Naive thymus-derived CD8-positive, alpha-beta T cell (primary cell): Measurements from ENCODE around the gene MEIKIN. TPM values are rescaled to one million over a fixed set of nuclear protein-coding genes. Genes with fewer than 3 reads are reported as not detected.
"Not testable (repeated sequence)": the region's sequence is repeated elsewhere in the genome, so short reads cannot be mapped to it uniquely, and the experiment has no call there.

Experiments used
- ATAC-seq, 2 donors: fragments of 150-1000 bp; cut with Tn5 transposase in 1 of 2; sonication (Bioruptor Pico), chemical (Tn5 transposase) in 1 of 2; 1 replicate in 1 of 2; 2 replicates in 1 of 2; pipeline ENCODE4 v1.10.0; 2021; ENCODE audit warnings: mild to moderate bottlenecking in 2 of 2, moderate library complexity in 2 of 2
- POLR2A ChIA-PET: fragments of 350-600 bp; sonication (Branson Sonifier 250); formaldehyde crosslinking; loops from one replicate; lab custom pipeline; 2021; ENCODE audit warnings: antibody characterized with exemption; lab: Charles Lee
- DNase-seq, 10 donors: peaks; one replicate each; pipeline versions ENCODE4 v3.0.0 to v3.0.0-alpha.2; 2020 to 2022
- H3K27ac Mint-ChIP-seq, 10 donors: one replicate each; pipeline ENCODE4 v1.8.0; 2020 to 2022; ENCODE audit warnings: mild to moderate bottlenecking in 10 of 10, mixed read lengths in 10 of 10, moderate library complexity in 4 of 10, inconsistent platforms in 1 of 10
- H3K27me3 Mint-ChIP-seq, 5 donors: one replicate each; pipeline ENCODE4 v1.8.0; 2021 to 2022; ENCODE audit warnings: mixed read lengths in 5 of 5
- H3K36me3 Mint-ChIP-seq, 3 donors: one replicate each; pipeline ENCODE4 v1.8.0; 2020 to 2022; ENCODE audit warnings: mixed read lengths in 3 of 3, mild to moderate bottlenecking in 2 of 3, inconsistent platforms in 1 of 3
- H3K4me1 Mint-ChIP-seq, 4 donors: one replicate each; pipeline ENCODE4 v1.8.0; 2021 to 2022; ENCODE audit warnings: mixed read lengths in 4 of 4
- H3K4me3 Mint-ChIP-seq, 10 donors: one replicate each; pipeline ENCODE4 v1.8.0; 2020 to 2022; ENCODE audit warnings: mild to moderate bottlenecking in 10 of 10, mixed read lengths in 10 of 10, moderate library complexity in 6 of 10, inconsistent platforms in 1 of 10
- H3K9me3 Mint-ChIP-seq, 9 donors: one replicate each; pipeline ENCODE4 v1.8.0; 2020 to 2022; ENCODE audit warnings: mixed read lengths in 9 of 9, mild to moderate bottlenecking in 3 of 9, inconsistent platforms in 1 of 9, moderate library complexity in 1 of 9
- polyA plus RNA-seq, 3 donors: library from polyadenylated mRNA; unstranded; fragments of 300-500 nt; fragmentation: Illumina TruSeq; gene quantifications; one replicate each; pipeline ENCODE4 v1.2.3, GENCODE V29; 2021
- total RNA-seq, 8 experiments: library from RNA in 2 of 8; stranded (reverse) in 2 of 8; gene quantifications; one replicate each; pipeline ENCODE4 v1.2.3 and lab custom pipeline; 2021 to 2026

Gene MEIKIN
- total and polyA plus RNA-seq, 5 experiments from 2014 or later = 2.7 to 2.8 TPM; not detected in 3

- ATAC-seq = no peak
- Mint-ChIP-seq H3K27ac (no peak overlapping the region), H3K9me3 (no peaks in the 10 kb centered on the region), H3K4me3 (no peak overlapping the region), H3K4me1 (peaks cover 0 to 2% (median 0%) of the 10 kb centered on the region in 4 donors), H3K27me3 (peaks cover 0 to 2% (median 0%) of the 10 kb centered on the region in 5 donors), H3K36me3 (peaks cover 0 to 9% (median 5%) of the 10 kb centered on the region in 3 donors)
- DNase-seq = no peak
- POLR2A ChIA-PET = no interaction called here
These were observed 5.6 kb downstream of the MEIKIN start for GRCh38 chr5:131939690-131940345.

GRCh38 chr5:131932235-131932634 lies 13.2 kb downstream of the MEIKIN start:
- Mint-ChIP-seq H3K27ac (no peak overlapping the region), H3K27me3 (peaks cover 0 to 5% (median 0%) of the 10 kb centered on the region in 5 donors), H3K4me1 (no peaks in the 10 kb centered on the region), H3K4me3 (no peak overlapping the region), H3K36me3 (peaks cover 0 to 48% (median 35%) of the 10 kb centered on the region in 3 donors), H3K9me3 (peaks cover 15 to 48% (median 32%) of the 10 kb centered on the region in 9 donors)
- POLR2A ChIA-PET = no interaction called here
- ATAC-seq = no peak
- DNase-seq = no peak

- POLR2A ChIA-PET = no interaction called here
- peaks cover 24 to 71% (median 41%) of the 10 kb centered on the region in 9 donors for H3K9me3 Mint-ChIP-seq
- H3K4me3 Mint-ChIP-seq = no peak overlapping the region
These were observed 16.5 kb downstream of the MEIKIN start for GRCh38 chr5:131928957-131929356.

GRCh38 chr5:131926168-131926567 lies 19.3 kb downstream of the MEIKIN start:
- H3K4me1 Mint-ChIP-seq = no peaks in the 10 kb centered on the region

More at GRCh38 chr5:131928957-131929356, 16.5 kb downstream of the MEIKIN start:
- H3K27me3 Mint-ChIP-seq = peaks cover 0 to 3% (median 0%) of the 10 kb centered on the region in 5 donors
- ATAC-seq (no peak), DNase-seq (no peak)
- H3K4me1 Mint-ChIP-seq = no peaks in the 10 kb centered on the region
- peaks cover 0 to 62% (median 51%) of the 10 kb centered on the region in 3 donors for H3K36me3 Mint-ChIP-seq
- no peak overlapping the region for H3K27ac Mint-ChIP-seq

GRCh38 chr5:131916481-131916880 lies 29.0 kb downstream of the MEIKIN start:
- ATAC-seq (no peak), DNase-seq (no peak)
- Mint-ChIP-seq H3K27me3 (no peaks in the 10 kb centered on the region), H3K4me3 (no peak overlapping the region), H3K9me3 (peaks cover 0 to 3% (median 0%) of the 10 kb centered on the region in 9 donors), H3K36me3 (peaks cover 4 to 11% (median 5%) of the 10 kb centered on the region in 3 donors), H3K27ac (no peak overlapping the region), H3K4me1 (no peaks in the 10 kb centered on the region)
- POLR2A ChIA-PET = no interaction called here

More at GRCh38 chr5:131926168-131926567, 19.3 kb downstream of the MEIKIN start:
- Mint-ChIP-seq H3K27ac (no peak overlapping the region), H3K4me3 (no peak overlapping the region), H3K27me3 (no peaks in the 10 kb centered on the region), H3K9me3 (peaks cover 22 to 63% (median 39%) of the 10 kb centered on the region in 9 donors), H3K36me3 (peaks cover 0 to 45% (median 33%) of the 10 kb centered on the region in 3 donors)
- DNase-seq (no peak), ATAC-seq (no peak)
- POLR2A ChIA-PET = no interaction called here

GRCh38 chr5:131914472-131914871 lies 31.0 kb downstream of the MEIKIN start:
- no peak for ATAC-seq
- POLR2A ChIA-PET = no interaction called here

DNA sequence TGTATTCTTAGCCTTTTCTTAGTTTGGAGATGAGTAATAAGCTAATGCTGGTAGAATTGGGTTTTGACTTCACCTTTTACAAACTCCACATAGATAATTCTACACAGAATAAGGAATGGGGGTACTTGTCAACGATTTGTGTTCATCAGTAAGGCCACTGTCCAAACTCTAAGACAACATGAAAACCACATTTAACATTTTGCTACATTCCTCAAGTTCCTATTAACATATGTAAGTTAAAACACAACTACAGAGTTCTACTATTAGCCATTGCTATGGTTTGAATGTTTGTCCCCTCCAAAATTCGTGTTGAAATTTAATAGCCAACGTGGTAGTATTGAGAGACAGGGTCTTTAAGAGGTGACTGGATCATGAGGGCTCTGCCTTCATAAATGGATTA lies 31.9 kb downstream of the MEIKIN start:
- no peak for ATAC-seq
- Mint-ChIP-seq H3K27me3 (no peaks in the 10 kb centered on the region), H3K9me3 (peaks cover 0 to 10% (median 7%) of the 10 kb centered on the region in 9 donors), H3K4me1 (no peaks in the 10 kb centered on the region), H3K27ac (no peak overlapping the region), H3K36me3 (peaks cover 5 to 16% (median 13%) of the 10 kb centered on the region in 3 donors), H3K4me3 (no peak overlapping the region)
- POLR2A ChIA-PET = no interaction called here
- DNase-seq = no peak

More at GRCh38 chr5:131914472-131914871, 31.0 kb downstream of the MEIKIN start:
- Mint-ChIP-seq H3K27ac (no peak overlapping the region), H3K9me3 (peaks cover 0 to 8% (median 1%) of the 10 kb centered on the region in 9 donors), H3K36me3 (peaks cover 5 to 14% (median 10%) of the 10 kb centered on the region in 3 donors), H3K4me3 (no peak overlapping the region), H3K4me1 (no peaks in the 10 kb centered on the region), H3K27me3 (no peaks in the 10 kb centered on the region)
- no peak for DNase-seq

DNA sequence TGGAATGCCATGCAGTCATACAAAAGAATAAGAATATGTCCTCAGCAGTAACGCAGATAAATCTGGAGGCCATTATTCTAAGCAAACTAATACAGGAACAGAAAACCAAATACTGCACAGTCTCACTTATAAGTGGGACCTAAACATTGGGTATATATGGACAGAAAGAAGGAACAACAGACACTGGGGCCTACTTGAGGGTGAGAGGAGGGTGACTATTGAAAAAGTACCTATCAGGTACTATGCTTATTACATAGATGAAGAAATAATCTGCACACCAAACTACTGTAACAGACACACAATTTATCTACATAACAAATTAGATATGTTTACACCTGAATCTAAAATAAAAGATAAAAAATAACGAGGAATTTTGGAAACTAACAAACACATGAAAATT lies 38.8 kb downstream of the MEIKIN start:
- H3K9me3 Mint-ChIP-seq = peaks cover 17 to 72% (median 47%) of the 10 kb centered on the region in 9 donors
- ATAC-seq (no peak), DNase-seq (no peak)
- H3K27me3 Mint-ChIP-seq = peaks cover 0 to 2% (median 0%) of the 10 kb centered on the region in 5 donors
- POLR2A ChIA-PET = no interaction called here
- no peak overlapping the region for H3K4me3 Mint-ChIP-seq
- no peak overlapping the region for H3K27ac Mint-ChIP-seq
- peaks cover 5 to 14% (median 13%) of the 10 kb centered on the region in 4 donors for H3K4me1 Mint-ChIP-seq
- peaks cover 13 to 66% (median 64%) of the 10 kb centered on the region in 3 donors for H3K36me3 Mint-ChIP-seq

DNA sequence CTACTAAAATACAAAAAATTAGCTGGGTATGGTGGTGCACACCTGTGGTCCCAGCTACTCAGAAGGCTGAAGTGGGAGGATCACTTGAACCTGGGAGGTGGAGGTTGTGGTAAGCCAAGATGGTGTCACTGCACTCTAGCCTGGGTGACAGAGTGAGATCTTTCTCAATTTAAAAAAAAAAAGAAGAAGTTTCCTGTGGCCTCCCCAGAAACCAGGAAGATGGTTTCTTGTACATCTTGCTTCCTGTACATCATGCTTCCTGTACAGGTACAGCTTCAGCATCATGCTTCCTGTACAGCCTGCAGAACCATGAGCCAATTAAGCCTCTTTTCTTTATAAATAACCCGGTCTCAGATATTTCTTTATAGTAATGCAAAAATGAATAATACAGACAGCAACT lies 43.2 kb downstream of the MEIKIN start:
- peak in 1 of 2 donors; percentile 80 for ATAC-seq

DNA sequence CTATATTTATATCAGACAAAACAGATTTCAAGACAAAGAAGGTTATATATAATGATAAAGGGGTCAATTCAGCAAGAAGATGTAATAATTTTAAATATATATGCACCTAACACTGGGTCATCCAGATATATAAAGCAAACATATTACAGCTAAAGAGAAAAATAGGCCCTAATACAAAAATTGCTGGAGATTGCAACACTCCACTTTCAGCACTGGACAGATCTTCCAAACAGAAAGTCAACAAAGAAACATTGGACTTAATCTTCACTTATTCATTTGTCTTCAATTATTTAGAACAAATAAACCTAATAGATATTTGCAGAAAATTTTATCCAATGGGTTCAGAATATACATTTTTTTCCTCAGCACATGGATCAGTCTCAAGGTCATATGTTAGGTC lies 45.8 kb downstream of the MEIKIN start:
- ATAC-seq = no peak
- POLR2A ChIA-PET = no interaction called here
- H3K27ac Mint-ChIP-seq = no peak overlapping the region

More for the DNA sequence above, 43.2 kb downstream of the MEIKIN start:
- H3K27ac Mint-ChIP-seq = peak overlapping the region in 8 of 10 donors; percentile 32 to 86 (median 56)
- peak overlapping the region in 6 of 10 donors; percentile 5 to 57 (median 26) for H3K4me3 Mint-ChIP-seq
- peaks cover 6 to 26% (median 21%) of the 10 kb centered on the region in 4 donors for H3K4me1 Mint-ChIP-seq
- DNase-seq = peak in 2 of 10 donors; percentile 5 to 12
- H3K27me3 Mint-ChIP-seq, POLR2A ChIA-PET: not testable (repeated sequence)
- H3K36me3 Mint-ChIP-seq = peaks cover 16 to 64% (median 57%) of the 10 kb centered on the region in 3 donors
- H3K9me3 Mint-ChIP-seq = peaks cover 13 to 73% (median 62%) of the 10 kb centered on the region in 9 donors

GRCh38 chr5:131883984-131884383 lies 61.5 kb downstream of the MEIKIN start:
- Mint-ChIP-seq H3K27ac (no peak overlapping the region), H3K4me3 (no peak overlapping the region), H3K9me3 (peaks cover 0 to 17% (median 5%) of the 10 kb centered on the region in 9 donors), H3K4me1 (no peaks in the 10 kb centered on the region), H3K36me3 (peaks cover 3 to 16% (median 3%) of the 10 kb centered on the region in 3 donors), H3K27me3 (no peaks in the 10 kb centered on the region)
- POLR2A ChIA-PET = no interaction called here
- ATAC-seq (no peak), DNase-seq (no peak)

More for the DNA sequence above, 45.8 kb downstream of the MEIKIN start:
- Mint-ChIP-seq H3K9me3 (peaks cover 12 to 78% (median 65%) of the 10 kb centered on the region in 9 donors), H3K4me3 (no peak overlapping the region), H3K4me1 (peaks cover 6 to 26% (median 21%) of the 10 kb centered on the region in 4 donors), H3K36me3 (peaks cover 16 to 62% (median 57%) of the 10 kb centered on the region in 3 donors), H3K27me3 (peaks cover 0 to 7% (median 6%) of the 10 kb centered on the region in 5 donors)
- DNase-seq = no peak

GRCh38 chr5:131879705-131880104 lies 65.8 kb downstream of the MEIKIN start:
- H3K27ac Mint-ChIP-seq = no peak overlapping the region
- no peaks in the 10 kb centered on the region for H3K4me1 Mint-ChIP-seq
- H3K9me3 Mint-ChIP-seq = peaks cover 0 to 10% (median 0%) of the 10 kb centered on the region in 9 donors
- POLR2A ChIA-PET = interaction anchor here (1.2 kb wide), 1 partner anchor 125 kb away, joined by 3 read pairs; no protein-coding TSS in a partner anchor
- H3K27me3 Mint-ChIP-seq = no peaks in the 10 kb centered on the region
- ATAC-seq = no peak
- no peak for DNase-seq
- peaks cover 0 to 4% (median 0%) of the 10 kb centered on the region in 3 donors for H3K36me3 Mint-ChIP-seq
- H3K4me3 Mint-ChIP-seq = no peak overlapping the region

DNA sequence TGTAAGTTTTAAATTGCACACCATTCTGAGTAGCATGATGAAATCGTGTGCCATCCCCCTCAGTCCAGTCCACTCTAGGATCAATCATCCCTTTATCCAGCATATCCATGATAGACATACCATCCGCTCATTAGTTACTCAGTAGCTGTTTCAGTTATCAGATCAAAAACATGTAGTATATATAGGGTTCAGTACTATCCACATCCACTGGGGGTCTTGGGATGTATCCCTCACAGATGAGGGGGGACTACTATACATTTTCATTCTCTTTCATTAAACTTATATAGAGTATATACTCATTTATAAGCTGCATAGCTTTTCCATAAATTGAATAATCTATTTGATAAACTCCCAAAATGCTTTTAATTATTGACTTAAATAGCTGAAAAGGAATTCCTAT lies 67.6 kb downstream of the MEIKIN start:
- POLR2A ChIA-PET = no interaction called here
- peaks cover 0 to 19% (median 0%) of the 10 kb centered on the region in 9 donors for H3K9me3 Mint-ChIP-seq
- H3K4me3 Mint-ChIP-seq = no peak overlapping the region
- H3K4me1 Mint-ChIP-seq = no peaks in the 10 kb centered on the region
- no peak overlapping the region for H3K27ac Mint-ChIP-seq
- DNase-seq (no peak), ATAC-seq (no peak)
- H3K27me3 Mint-ChIP-seq = no peaks in the 10 kb centered on the region
- peaks cover 0 to 6% (median 0%) of the 10 kb centered on the region in 3 donors for H3K36me3 Mint-ChIP-seq
